Limb (tissue), 2 donors: Measurements from ENCODE around the gene CNOT4.

Source experiments
- DNase-seq, 2 donors: peaks; one replicate each; pipeline ENCODE4 v3.0.0-alpha.2; 2016; ENCODE audit errors: extremely low spot score in 2 of 2

Gene CNOT4

GRCh38 chr7:135403302-135403701 is 106.6 kb downstream of the CNOT4 start:
- DNase-seq = no peak

GRCh38 chr7:135397689-135398088 is 112.2 kb downstream of the CNOT4 start:
- no peak for DNase-seq

DNA sequence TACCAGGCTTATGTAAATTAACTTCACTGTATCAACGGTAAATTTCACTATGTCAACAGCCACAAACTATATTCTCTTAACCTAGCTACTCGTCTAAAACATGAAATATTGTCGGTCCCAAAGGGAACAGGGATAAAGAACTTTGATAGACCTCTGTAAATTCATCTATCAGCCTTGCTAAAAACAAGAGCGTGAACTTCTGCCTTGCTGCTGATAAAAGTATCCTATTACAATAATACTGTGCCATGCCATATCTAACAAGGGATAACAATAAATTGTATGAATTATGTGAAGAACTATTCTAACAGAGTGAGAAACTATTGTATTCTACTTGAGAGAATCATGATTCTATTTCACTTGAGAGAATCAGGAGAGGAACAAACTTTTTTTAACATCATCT is 117.2 kb downstream of the CNOT4 start:
- no peak for DNase-seq

- DNase-seq = no peak
These were observed 118.4 kb downstream of the CNOT4 start for GRCh38 chr7:135391514-135391913.

DNA sequence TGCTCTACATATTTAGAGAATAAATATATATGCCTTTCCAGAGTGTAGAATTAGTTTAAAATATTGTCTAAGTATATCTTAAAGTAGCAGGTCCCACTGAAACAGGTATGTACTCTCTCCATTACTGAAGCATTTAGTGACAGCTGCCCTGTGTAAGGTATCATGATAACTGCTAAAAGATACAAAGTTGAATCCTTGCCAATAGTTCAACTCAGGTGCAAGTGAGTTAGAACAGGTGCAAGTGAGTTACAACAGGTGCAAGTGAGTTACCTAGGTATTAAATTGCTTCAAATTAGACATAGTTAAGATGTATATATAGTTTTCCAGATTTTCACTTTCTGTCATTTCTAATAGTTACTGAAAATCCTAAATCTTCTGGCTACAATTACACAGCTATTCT is 119.1 kb downstream of the CNOT4 start:
- no peak for DNase-seq

GRCh38 chr7:135389971-135390370 is 119.9 kb downstream of the CNOT4 start:
- DNase-seq = no peak

DNA sequence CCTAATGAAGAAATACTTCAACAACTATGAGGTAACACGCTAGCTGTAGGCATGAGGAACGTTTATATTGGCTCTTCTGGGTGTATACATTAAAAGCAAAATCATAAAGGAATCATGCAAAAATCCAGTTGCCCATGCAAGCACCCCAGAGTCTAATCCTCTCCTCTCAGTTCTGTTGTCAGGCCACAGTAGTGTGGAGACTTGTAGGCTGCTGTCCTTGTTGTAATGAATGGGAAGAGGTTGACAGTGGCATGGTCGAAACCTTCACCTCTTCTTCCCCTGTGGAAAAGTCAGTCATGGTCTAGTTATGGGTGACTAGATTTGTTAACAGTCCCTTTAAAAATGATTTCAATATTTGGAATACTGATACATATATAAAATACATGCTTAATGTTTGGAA is 121.3 kb downstream of the CNOT4 start:
- no peak for DNase-seq

DNA sequence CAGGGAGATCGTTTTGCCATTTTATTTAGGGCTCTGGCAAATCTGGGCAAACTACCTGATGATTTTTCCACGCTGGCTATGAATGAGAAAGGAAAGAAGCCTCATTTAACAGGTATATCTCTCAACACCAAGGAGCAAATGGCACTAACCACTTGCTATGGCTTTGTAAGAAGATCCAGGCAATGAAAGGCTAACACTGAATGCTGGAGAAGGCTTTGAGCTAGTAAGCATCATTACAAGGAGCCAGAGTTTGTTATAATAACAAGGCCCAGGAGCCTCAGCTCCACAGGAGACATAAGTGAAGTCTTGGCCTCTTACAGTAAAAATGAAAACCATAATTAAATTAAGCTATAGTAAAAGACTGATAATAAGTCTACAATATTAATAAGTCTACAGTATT is 123.1 kb downstream of the CNOT4 start:
- no peak for DNase-seq

DNA sequence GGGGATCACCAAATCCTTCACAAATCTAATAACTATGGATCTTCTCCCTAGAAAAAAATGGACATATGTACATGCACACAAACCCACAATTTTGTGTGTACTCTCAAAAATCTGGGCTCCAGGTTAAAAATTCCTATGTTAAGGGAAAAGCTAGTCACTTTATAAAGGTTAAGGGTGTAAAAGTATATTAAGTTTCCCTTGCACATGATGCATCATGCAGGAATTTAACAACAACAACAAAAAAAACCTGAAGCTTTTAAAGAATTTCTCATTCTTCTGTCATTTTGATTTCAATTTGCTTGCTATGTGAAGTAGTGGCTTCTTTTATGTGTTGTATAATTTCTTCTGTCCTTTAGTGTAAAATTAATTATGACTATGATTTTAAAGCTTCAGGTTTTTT is 123.7 kb downstream of the CNOT4 start:
- no peak for DNase-seq

DNA sequence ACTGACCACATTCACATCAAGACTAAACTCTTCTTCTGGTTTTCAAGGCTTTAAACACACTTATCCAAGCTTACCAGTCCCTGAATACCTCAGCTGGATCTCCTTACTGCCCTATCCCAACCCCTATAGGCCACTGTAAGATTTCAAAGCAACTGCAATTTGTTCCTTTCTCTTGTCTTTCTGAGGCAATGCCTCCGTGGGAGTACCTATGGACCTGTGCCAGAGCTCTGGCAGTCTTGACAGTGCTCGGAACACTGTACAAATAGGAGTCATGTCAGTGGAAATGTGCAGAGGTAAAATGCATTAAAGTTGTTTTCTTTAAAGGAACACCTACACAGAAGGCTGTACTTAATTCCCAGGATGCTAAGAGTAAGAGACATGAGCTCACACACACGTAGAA is 124.7 kb downstream of the CNOT4 start:
- DNase-seq = no peak

DNA sequence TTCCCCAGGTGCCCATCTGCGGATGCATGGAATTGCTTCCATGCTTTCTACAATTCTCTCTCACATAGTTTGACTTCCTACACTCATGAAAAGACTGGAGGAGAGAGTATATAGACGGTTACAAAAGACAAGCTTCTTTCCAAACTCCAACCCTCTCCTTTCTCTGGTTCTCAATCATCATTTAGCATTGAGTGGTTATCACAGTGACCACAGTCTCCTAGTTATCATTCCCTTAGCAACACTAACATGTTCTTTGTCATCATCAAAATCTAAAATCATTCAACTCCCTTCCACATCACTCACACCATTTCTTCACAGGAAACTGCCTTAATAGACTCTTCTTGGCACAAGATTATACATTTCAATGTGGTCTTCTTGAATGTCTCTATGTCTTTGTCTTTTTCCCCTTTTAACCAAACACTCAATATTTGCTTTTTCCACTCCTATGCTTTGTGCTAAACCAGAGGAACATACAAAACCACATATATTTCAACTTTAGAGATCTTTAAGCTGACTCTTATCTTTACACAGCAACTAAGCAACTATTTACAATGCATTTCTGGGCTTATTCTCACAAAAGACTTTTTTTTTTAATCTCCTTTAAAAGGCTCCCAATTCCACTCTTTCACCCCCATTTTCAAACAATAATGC is 126.3 kb downstream of the CNOT4 start:
- no peak for DNase-seq

GRCh38 chr7:135382173-135382572 is 127.7 kb downstream of the CNOT4 start:
- no peak for DNase-seq

GRCh38 chr7:135381369-135381768 is 128.5 kb downstream of the CNOT4 start:
- no peak for DNase-seq

- DNase-seq = no peak
These were observed 129.6 kb downstream of the CNOT4 start for GRCh38 chr7:135380351-135380750.

DNA sequence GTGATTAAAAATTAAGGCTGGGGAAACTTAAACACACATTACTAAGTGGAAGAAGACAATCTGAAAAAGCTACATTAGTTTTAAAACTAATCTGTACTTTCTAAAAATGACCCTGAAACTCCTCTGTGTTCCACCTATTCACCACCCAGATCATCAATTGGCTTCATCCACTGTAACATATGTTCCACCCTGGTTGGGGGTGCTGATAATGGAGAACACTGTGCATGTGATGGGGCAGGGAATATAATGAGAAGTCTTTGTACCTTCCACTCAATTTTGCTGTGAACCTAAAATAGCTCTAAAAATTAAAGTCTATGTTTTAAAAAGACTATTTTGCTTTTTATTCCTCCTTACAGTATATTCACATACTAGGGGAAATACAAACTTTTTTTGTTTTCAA is 132.7 kb downstream of the CNOT4 start:
- DNase-seq = no peak

DNA sequence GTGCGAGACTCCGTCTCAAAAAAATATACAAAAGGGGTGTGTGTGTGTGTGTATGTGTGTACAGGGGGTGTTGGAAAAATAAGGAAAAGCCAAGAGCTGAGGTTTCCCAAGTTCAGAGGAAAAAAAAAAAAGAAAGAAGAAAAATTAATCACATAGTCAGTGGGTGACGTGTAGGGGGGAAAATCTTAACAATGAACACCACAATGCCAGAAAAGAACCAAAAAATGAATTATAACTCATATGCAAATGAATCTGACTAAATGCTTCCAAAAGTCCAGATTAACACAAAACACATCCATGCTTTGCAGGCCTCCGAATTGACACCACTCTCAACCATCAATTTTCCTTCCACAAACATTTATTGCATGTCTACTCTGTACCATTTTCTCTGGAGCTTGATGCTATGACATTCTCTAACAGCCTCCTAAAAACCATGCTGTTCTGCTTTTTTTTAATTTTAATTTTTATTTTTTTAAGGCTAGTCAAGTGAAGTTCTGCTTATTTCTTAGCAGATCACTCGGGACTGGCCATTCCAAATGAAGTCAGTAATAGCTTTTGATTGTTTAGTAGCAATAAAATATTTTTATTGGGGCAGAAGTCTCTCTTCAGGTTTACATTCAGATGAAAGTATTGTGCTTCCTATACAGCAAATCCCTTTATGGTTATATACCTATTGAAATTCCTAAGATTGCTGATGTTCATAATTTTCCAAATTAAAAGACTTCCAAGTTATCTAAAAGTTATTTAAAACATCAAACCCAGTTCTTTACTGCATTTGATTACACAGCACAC is 133.8 kb downstream of the CNOT4 start:
- no peak for DNase-seq

DNA sequence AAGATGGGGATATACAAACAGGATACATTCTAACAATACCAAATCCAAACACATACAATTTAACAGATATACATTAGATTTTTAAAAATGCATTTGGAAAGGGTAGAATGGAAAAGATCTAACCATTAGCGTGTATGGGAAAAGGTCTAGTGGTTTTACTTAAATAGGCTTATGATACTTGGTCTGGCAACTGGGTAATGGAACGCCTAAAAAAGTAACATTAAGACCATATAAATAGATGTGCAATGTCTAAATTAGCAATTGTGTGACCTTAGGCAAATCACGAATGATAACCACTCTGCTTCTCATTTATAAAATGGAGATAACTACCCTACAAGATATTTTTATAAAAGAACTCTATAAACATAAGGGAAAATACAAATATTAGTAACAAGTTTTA is 135.2 kb downstream of the CNOT4 start:
- no peak for DNase-seq

- no peak for DNase-seq
These were observed 137.7 kb downstream of the CNOT4 start for GRCh38 chr7:135372222-135372621.

DNA sequence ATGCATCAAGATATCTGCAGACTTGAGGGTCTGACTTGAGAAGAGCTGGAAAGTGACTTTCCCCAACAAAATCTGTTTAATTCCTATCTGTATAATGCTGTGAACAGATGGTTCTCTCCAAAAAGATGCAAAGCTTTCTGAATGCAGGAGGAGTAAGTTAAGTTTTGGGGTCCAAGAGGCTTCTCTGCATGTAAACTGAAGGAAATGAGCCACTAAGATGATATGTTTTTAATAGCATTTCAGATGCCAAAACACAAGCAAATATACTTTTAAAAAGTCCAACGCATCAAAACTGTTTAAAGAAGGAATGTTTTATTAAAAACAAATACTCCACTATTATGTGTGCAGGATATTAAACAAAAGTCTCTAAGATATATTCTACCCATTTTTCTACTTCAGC is 139.2 kb downstream of the CNOT4 start:
- no peak for DNase-seq

- DNase-seq = no peak
These were observed 140.5 kb downstream of the CNOT4 start for GRCh38 chr7:135369405-135369804.

GRCh38 chr7:135368416-135369186 is 141.3 kb downstream of the CNOT4 start:
- DNase-seq = no peak

DNA sequence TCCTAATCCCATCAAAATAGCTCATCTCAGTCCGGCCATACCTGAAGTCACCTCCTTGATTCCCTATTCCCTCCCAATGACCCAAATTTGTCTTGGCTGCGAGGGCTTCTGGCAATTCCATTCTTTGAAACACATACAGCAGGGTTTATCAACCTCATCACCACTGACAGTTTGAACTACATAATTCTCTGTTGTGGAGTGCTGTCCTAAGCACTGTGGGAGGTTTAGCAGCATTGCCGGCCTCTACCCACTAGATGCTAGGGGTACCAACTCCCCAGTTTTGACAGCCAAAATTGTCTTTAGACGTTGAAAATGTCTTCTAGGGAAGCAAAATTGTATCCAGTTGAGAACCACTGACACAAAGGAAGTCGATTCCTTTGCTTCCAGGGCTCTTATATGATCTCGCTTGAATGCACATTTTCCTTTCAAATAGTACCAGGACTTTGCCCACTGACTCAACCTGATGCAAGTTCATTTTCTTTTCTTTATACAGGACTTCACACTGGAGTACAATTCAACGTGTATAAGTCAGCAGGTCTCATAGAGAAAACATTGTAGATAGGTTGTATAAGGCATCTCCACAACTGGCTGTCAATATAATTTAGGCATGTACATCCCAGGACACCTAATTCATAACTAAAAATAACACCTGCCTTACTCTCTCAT is 142.9 kb downstream of the CNOT4 start:
- no peak for DNase-seq
